NOMO-1 (cell line): ENCODE measurements around the gene RNF135.
"Not testable (repeated sequence)": the region's sequence is repeated elsewhere in the genome, so short reads cannot be mapped to it uniquely, and the experiment has no call there.

Experiments
- DNase-seq, 2 experiments: peaks; one replicate each; lab custom pipeline; 2025; ENCODE audit not compliant: unreplicated experiment in 2 of 2; lab: John Stamatoyannopoulos, UW

The RNF135 gene

GRCh38 chr17:30970831-30971567 lies at the start of gene RNF135:
TSS of gene RNF135 (plus strand) at chr17:30971039. CDS start at chr17:30971074, 35 bp downstream.
- DNase-seq: peak; percentile 81

DNA sequence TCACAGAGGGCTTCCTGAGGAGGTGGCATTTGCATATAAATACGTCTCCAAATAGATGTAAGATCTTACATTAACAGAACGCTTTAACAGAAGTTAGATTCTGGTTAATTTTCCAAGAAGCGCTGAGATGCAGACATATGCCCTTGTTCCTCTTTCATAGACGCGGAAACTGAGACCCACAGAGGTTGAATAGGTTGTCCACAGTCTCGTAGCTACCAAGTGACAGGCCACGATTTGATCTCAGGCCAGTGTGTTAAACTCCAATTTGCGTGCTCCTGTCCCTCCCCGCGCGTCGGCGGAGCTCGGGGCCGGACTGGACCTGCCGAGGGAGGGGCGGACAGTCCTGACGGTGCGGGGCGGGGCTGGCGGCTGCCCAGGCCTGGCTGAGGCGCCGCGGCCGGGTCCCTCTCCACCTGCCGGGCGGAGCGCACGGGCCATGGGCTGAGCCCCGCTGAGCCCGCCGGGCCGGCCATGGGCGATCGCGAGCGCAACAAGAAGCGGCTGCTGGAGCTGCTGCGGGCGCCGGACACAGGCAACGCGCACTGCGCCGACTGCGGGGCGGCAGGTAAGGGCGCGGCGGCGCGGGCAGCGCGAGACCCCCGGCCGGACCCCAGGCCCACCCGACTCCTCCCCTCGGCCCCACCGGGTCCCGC lies 49.2 kb upstream of the RNF135 start, which contains the start of gene ADAP2:
ADAP2 (plus strand) TSS at position 402 of the 653 bp plus-strand sequence; CDS start at position 472, 70 bp downstream.
- peak; percentile 47 to 73 for DNase-seq

GRCh38 chr17:30922235-30923030 lies 48.4 kb upstream of the RNF135 start:
- DNase-seq: peak in 1 of 2 experiments; percentile 30

DNA sequence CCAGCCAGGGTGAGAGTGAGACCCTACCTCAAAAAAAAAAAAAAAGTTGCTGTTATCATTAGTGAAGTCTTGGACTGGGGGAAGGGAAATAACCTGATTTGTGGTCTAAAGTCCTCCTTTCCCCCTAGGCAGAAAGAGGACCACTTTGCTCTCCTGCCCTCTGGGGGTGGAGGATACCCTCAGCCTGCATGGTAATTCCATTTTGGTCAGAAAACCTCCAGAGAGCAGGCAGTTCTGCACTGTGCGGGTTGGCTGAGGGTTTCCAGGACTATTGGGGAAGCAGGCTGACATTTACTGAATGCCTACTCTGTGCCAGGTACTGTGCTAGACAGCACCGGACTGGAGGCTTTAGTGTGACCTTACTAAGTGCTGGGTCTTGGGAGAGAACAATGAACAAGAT lies 46.5 kb upstream of the RNF135 start:
- no peak for DNase-seq

GRCh38 chr17:30926516-30926915 lies 44.3 kb upstream of the RNF135 start:
- DNase-seq: peak; percentile 34 to 47

- DNase-seq: no peak
Observed at GRCh38 chr17:30927756-30928155, 43.1 kb upstream of the RNF135 start.

DNA sequence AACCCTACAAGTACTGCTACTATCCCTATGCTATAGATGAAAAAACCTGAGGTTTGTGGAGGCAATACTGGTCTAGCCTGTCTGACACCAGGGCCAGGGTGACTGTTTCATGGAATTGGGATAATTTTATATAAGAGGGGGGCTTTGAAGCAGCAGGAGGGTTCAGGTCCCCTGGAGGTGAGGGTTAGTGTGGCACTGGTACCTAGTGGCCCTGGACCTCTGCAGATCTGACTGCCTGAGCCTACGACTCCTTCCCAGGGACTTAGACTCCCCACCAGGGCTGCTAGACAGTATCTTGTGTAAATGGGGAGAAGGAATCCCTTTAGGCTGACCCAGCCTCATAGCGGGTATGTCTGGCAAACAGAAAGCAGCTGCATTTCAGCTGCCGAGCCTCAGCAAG lies 42.3 kb upstream of the RNF135 start:
- no peak for DNase-seq

DNA sequence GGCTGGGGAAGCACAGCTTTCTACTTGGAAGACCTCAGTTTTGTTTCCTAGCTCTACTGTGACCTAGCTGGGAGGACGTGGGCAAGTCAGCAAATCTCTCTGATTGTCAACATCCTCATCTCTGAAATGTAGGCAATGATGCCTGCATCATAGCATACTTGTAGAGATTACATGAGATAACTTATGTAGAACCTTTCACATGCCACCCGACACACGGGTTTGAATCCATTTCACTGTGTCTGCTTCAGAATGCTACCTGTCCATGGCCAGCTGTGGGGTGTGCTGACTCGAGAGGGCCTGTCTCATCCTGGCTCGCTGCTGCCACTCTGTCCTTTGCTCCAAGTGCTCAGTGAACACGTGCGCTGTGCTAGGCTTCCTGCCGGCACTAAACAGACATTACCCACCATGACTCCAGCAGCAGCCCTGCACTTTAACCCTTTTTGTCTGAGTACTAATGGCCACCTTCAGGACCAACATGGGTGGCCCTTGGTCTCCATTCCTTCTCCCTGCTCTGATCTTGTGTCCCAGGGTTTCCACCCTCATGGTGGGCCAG lies 41.7 kb upstream of the RNF135 start:
- no peak for DNase-seq

- not testable (repeated sequence) for DNase-seq
Observed at GRCh38 chr17:30929861-30930260, 41.0 kb upstream of the RNF135 start.

GRCh38 chr17:30930495-30930894 lies 40.3 kb upstream of the RNF135 start:
- DNase-seq: no peak

- not testable (repeated sequence) for DNase-seq
Observed at GRCh38 chr17:30931582-30931981, 39.3 kb upstream of the RNF135 start.

DNA sequence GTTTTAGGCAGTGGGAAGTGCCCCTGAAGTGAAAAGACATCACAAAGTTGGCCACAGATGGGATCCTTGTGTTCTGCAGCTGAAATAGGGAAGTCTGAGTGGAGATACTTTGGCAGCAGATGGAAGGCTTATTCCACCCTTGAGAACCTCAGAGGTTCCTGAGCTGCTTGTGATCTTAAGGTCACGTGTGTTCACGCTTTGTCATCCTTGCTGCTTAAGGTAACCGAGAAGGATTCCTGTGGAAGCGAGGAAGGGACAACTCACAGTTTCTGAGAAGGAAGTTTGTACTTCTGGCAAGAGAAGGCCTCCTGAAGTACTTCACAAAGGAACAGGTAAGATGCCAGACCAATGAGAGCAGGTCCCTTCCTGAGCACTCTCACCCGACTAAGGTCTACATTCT lies 36.9 kb upstream of the RNF135 start:
- DNase-seq: no peak

GRCh38 chr17:30939051-30939689 lies 31.7 kb upstream of the RNF135 start:
- peak; percentile 47 to 70 for DNase-seq

- no peak for DNase-seq
Observed at GRCh38 chr17:30942308-30943079, 28.3 kb upstream of the RNF135 start.

DNA sequence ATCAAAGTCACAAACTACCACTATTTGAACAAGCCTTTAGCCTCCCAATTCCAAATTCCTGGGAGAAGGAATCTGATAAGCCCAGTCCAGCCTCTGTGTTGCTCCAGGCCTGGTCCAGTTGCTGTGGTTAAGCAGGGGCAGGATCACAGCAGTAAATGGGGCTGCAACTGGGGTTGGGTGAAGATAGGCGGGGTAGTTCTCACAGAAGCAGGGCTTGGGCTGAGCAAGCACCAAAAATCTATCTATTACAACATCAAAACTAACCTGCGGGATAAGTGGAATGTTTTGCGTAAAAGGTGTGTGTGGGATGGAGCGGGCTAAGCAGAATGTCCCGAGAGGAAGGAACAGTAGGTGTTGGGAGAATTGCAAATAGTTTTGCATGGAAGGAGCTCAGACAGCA lies 23.0 kb upstream of the RNF135 start:
- DNase-seq: no peak

DNA sequence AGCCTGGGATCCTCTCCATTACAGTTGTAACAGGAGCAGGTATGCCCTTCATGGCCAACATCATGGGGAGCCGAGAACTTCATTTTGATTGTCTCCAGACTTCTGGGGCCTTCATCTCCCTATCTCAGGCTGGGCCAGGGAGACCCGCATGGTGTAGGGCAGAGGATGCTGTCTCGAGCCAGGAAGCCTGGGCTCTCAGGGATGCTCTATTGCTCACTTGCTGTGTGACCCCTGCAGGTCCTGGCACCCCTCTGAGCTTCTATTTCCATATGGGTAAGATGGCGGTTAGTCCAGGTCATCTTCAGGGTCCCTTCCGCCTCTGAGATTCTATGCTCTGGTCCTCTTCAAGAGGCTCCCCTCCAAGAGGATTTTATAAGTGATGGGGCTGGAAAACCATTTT lies 20.6 kb upstream of the RNF135 start:
- no peak for DNase-seq

- DNase-seq: no peak
Observed at GRCh38 chr17:30950669-30951399, 20.0 kb upstream of the RNF135 start.

- DNase-seq: peak; percentile 66 to 79
Observed at GRCh38 chr17:30952638-30953393, 18.0 kb upstream of the RNF135 start.
